ENCODE results near the gene ORM1. TPM values are rescaled to one million over a fixed set of nuclear protein-coding genes. Genes with fewer than 3 reads are reported as not detected.

The ORM1 gene
- total and polyA plus RNA-seq, 2 donors (not counting 3 experiments of a cell fraction or from before 2014, with no cell fraction given), result not detected

GRCh38 chr9:114371973-114372917, 49.3 kb downstream of the ORM1 start:
- dilution Hi-C loops (cut with MboI; ENCODE audit: extremely low pct_ligation_motif_present, low sequenced_read_pairs) (no loop called here), intact Hi-C loops (cut with micrococcal nuclease) (no loop called here)
- Histone ChIP-seq H3K79me2 (ENCODE audit: control insufficient read depth, insufficient read depth, low read length) (no peaks in the 10 kb centered on the region), H4K20me1 (replicated peaks; ENCODE audit: control insufficient read depth, extremely low read depth, insufficient read depth, low read length) (no peaks in the 10 kb centered on the region), H3K9me1 (replicated peaks; ENCODE audit: control insufficient read depth, extremely low read depth, insufficient read depth, low read length) (no peaks in the 10 kb centered on the region), H3K27ac (ENCODE audit: insufficient read depth, low read depth, low read length) (peak overlapping the region; percentile 17), H2AFZ (ENCODE audit: low read depth, low read length) (peak overlapping the region; percentile 22), H3K9me3 (replicated peaks; ENCODE audit: control insufficient read depth, insufficient read depth, low read length) (no peaks in the 10 kb centered on the region), H3K9ac (replicated peaks; ENCODE audit: extremely low read depth, insufficient read depth, low read length) (no peak overlapping the region), H3K4me2 (ENCODE audit: insufficient read depth, low read length) (peak overlapping the region; percentile 49), H3K4me1 (ENCODE audit: control insufficient read depth, extremely low read depth, insufficient read depth, low read length) (peaks cover 18% of the 10 kb centered on the region), H3K4me3 (replicated peaks in 1 of 3; ENCODE audit: insufficient read depth in 1 of 3, low read depth in 1 of 3, low read length in 3 of 3) (no peak overlapping the region), H3K27me3 (ENCODE audit: control insufficient read depth in 2 of 2, insufficient read depth in 2 of 2, low read length in 2 of 2) (no peaks in the 10 kb centered on the region), H3K36me3 (ENCODE audit: control insufficient read depth in 2 of 2, extremely low read depth in 1 of 2, insufficient read depth in 2 of 2, low read length in 2 of 2) (peaks cover 0 to 21% of the 10 kb centered on the region in 2 experiments)
- TF ChIP-seq EZH2 (IDR thresholded peaks at IDR 0.05; ENCODE audit: borderline replicate concordance, low read depth, low read length, severe bottlenecking) (no peak), GATA2 (IDR thresholded peaks at IDR 0.05; ENCODE audit: insufficient read depth, insufficient read length, low read depth, low read length) (peak; percentile 66)
- DNase-seq (ENCODE audit: low read depth, low spot score) (peak; percentile 13), FAIRE-seq (peak; percentile 72)
- ChIA-PET POLR2A (no interaction called here), CTCF (interaction anchor here (0.8 to 1.1 kb wide), 2 partner anchors 13 to 33 kb away, joined by 3 read pairs; no protein-coding TSS in a partner anchor)
- BruUV-seq (replicated peaks), result no TSS peak

- intact Hi-C loops (cut with micrococcal nuclease) (no loop called here), dilution Hi-C loops (cut with MboI; ENCODE audit: extremely low pct_ligation_motif_present, low sequenced_read_pairs) (no loop called here)
- peaks cover 18% of the 10 kb centered on the region for H3K4me1 ChIP-seq (ENCODE audit: control insufficient read depth, extremely low read depth, insufficient read depth, low read length)
- FAIRE-seq, result peak; percentile 24
- no peak overlapping the region for H2AFZ ChIP-seq (ENCODE audit: low read depth, low read length)
- TF ChIP-seq, protein P1, sequence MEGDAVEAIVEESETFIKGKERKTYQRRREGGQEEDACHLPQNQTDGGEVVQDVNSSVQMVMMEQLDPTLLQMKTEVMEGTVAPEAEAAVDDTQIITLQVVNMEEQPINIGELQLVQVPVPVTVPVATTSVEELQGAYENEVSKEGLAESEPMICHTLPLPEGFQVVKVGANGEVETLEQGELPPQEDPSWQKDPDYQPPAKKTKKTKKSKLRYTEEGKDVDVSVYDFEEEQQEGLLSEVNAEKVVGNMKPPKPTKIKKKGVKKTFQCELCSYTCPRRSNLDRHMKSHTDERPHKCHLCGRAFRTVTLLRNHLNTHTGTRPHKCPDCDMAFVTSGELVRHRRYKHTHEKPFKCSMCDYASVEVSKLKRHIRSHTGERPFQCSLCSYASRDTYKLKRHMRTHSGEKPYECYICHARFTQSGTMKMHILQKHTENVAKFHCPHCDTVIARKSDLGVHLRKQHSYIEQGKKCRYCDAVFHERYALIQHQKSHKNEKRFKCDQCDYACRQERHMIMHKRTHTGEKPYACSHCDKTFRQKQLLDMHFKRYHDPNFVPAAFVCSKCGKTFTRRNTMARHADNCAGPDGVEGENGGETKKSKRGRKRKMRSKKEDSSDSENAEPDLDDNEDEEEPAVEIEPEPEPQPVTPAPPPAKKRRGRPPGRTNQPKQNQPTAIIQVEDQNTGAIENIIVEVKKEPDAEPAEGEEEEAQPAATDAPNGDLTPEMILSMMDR (IDR thresholded peaks at IDR 0.05; ENCODE audit: extremely low read depth in 1 of 2, insufficient read depth in 1 of 2, low read depth in 1 of 2, low read length in 2 of 2), result no peak
- TF ChIP-seq EZH2 (IDR thresholded peaks at IDR 0.05; ENCODE audit: borderline replicate concordance, low read depth, low read length, severe bottlenecking), result no peak
- no peak for TF ChIP-seq GATA2 (IDR thresholded peaks at IDR 0.05; ENCODE audit: insufficient read depth, insufficient read length, low read depth, low read length)
- no peak for TF ChIP-seq FOS (IDR thresholded peaks at IDR 0.05; ENCODE audit: borderline replicate concordance, insufficient read depth, low read length)
- TF ChIP-seq JUN (IDR thresholded peaks at IDR 0.05; ENCODE audit: borderline replicate concordance, insufficient read depth, insufficient read length, low read depth), result no peak
- no peak for TF ChIP-seq POLR2A (IDR thresholded peaks at IDR 0.05; ENCODE audit: low read depth, low read length)
- no peak for TF ChIP-seq POLR2AphosphoS5 (IDR thresholded peaks at IDR 0.05; ENCODE audit: insufficient read depth, low read depth, low read length)
- no peak for TF ChIP-seq MYC (IDR thresholded peaks at IDR 0.05; ENCODE audit: low read depth, low read length)
- no peaks in the 10 kb centered on the region for H3K9me3 ChIP-seq (replicated peaks; ENCODE audit: control insufficient read depth, insufficient read depth, low read length)
- H3K4me3 ChIP-seq (replicated peaks in 1 of 3; ENCODE audit: insufficient read depth in 1 of 3, low read depth in 1 of 3, low read length in 3 of 3), result no peak overlapping the region
- POLR2A ChIA-PET, result no interaction called here
- no peak overlapping the region for H3K4me2 ChIP-seq (ENCODE audit: insufficient read depth, low read length)
- peaks cover 0 to 17% of the 10 kb centered on the region in 2 experiments for H3K36me3 ChIP-seq (ENCODE audit: control insufficient read depth in 2 of 2, extremely low read depth in 1 of 2, insufficient read depth in 2 of 2, low read length in 2 of 2)
- no peak overlapping the region for H3K27ac ChIP-seq (ENCODE audit: insufficient read depth, low read depth, low read length)
- BruUV-seq (replicated peaks), result no TSS peak
- no peaks in the 10 kb centered on the region for H3K79me2 ChIP-seq (ENCODE audit: control insufficient read depth, insufficient read depth, low read length)
- no peaks in the 10 kb centered on the region for H3K27me3 ChIP-seq (ENCODE audit: control insufficient read depth in 2 of 2, insufficient read depth in 2 of 2, low read length in 2 of 2)
- H3K9ac ChIP-seq (replicated peaks; ENCODE audit: extremely low read depth, insufficient read depth, low read length), result no peak overlapping the region
- DNase-seq (ENCODE audit: low read depth, low spot score), result no peak
- H3K9me1 ChIP-seq (replicated peaks; ENCODE audit: control insufficient read depth, extremely low read depth, insufficient read depth, low read length), result no peaks in the 10 kb centered on the region
- H4K20me1 ChIP-seq (replicated peaks; ENCODE audit: control insufficient read depth, extremely low read depth, insufficient read depth, low read length), result no peaks in the 10 kb centered on the region
- CTCF ChIA-PET, result interaction anchor here (1.2 kb wide), 1 partner anchor 291 kb away, joined by 4 read pairs; no protein-coding TSS in a partner anchor
These were observed 50.1 kb downstream of the ORM1 start for GRCh38 chr9:114372921-114373448.
